Lower leg skin (tissue), 4 donors: ENCODE results near the gene PIKFYVE. TPM values are rescaled to one million over a fixed set of nuclear protein-coding genes. Genes with fewer than 3 reads are reported as not detected.
"Not testable (repeated sequence)": the region's sequence is repeated elsewhere in the genome, so short reads cannot be mapped to it uniquely, and the experiment has no call there.

ENCODE experiments used
- DNase-seq, 2 donors: peaks; one replicate each; pipeline ENCODE4 v3.0.0-alpha.2; 2019; ENCODE audit warnings: low spot score in 2 of 2
- H3K4me3 ChIP-seq: fragments of 200-600 bp; sonication (generic); 2 replicates; pipeline ENCODE4 v1.5.1; 2017; ENCODE audit warnings: mild to moderate bottlenecking, low read depth; ENCODE audit not compliant: poor library complexity, severe bottlenecking
- POLR2A ChIP-seq, 2 donors: fragments of 450-650 bp; IDR thresholded peaks; one replicate each; pipeline ENCODE4 v1.6.1; 2016 to 2017; ENCODE audit warnings: antibody characterized with exemption in 2 of 2, mild to moderate bottlenecking in 1 of 2, moderate library complexity in 1 of 2
- WGBS, 2 donors: methylation state at CpG; one replicate each; pipeline ENCODE4 v1.1.5; 2018; 5-methylcytosine and 5-hydroxymethylcytosine counted together
- intact Hi-C: fragments of 100-400 bp; cut with DNase I; formaldehyde crosslinking; loops from one replicate; pipeline ENCODE4 v1.15.0; 2023; ENCODE audit warnings: low total_unique reads
- total RNA-seq, 4 donors: library from RNA; depleted of rRNA; stranded (reverse); fragments of >200 nt; gene quantifications; one replicate each; pipeline ENCODE4 v1.1.0, GENCODE V29; 2016
- TF ChIP-seq, protein P1 (sequence below), 3 donors: fragments of 450-650 bp; IDR thresholded peaks; one replicate each; pipeline ENCODE4 v1.5.1; 2016; ENCODE audit warnings: antibody characterized with exemption in 3 of 3, mild to moderate bottlenecking in 3 of 3, moderate library complexity in 2 of 3

The PIKFYVE gene
- total RNA-seq, 4 donors from 2014 or later = 17.3 to 27.8 (median 18.5) TPM

DNA sequence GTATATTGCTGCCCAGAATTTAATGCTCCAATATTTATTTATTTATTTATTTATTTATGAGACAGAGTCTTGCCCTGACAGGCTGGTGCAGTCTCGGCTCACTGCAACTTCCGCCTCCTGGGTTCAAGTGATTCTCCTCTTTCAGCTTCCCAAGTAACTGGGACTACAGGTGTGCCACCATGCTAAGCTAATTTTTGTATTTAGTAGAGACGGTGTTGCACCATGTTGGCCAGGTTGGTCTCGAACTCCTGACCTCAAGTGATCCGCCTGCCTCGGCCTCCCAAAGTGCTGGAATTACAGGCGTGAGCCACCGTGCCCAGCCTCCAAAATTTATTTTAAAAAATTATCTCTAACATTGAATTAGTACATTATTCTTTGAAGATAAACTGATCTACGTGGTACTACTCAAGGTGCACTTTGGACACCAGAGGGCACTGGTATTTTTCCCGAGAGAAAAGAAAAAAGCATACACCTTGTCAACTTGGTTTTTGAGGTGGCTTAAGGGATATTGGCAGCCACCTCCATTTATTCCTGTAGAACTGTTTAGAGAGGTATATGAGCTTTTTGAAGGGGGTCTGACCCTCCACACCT is 9.8 kb upstream of the PIKFYVE start:
- DNase-seq = no peak
- no peak overlapping the region for H3K4me3 ChIP-seq
- TF ChIP-seq, protein P1, sequence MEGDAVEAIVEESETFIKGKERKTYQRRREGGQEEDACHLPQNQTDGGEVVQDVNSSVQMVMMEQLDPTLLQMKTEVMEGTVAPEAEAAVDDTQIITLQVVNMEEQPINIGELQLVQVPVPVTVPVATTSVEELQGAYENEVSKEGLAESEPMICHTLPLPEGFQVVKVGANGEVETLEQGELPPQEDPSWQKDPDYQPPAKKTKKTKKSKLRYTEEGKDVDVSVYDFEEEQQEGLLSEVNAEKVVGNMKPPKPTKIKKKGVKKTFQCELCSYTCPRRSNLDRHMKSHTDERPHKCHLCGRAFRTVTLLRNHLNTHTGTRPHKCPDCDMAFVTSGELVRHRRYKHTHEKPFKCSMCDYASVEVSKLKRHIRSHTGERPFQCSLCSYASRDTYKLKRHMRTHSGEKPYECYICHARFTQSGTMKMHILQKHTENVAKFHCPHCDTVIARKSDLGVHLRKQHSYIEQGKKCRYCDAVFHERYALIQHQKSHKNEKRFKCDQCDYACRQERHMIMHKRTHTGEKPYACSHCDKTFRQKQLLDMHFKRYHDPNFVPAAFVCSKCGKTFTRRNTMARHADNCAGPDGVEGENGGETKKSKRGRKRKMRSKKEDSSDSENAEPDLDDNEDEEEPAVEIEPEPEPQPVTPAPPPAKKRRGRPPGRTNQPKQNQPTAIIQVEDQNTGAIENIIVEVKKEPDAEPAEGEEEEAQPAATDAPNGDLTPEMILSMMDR (IDR thresholded peaks at IDR 0.05) = no peak
- no peak for TF ChIP-seq POLR2A (IDR thresholded peaks at IDR 0.05)
- intact Hi-C loops = no loop called here
- WGBS, 2 donors = 65 to 68% methylated on average over 10 of the region's 10 CpGs

DNA sequence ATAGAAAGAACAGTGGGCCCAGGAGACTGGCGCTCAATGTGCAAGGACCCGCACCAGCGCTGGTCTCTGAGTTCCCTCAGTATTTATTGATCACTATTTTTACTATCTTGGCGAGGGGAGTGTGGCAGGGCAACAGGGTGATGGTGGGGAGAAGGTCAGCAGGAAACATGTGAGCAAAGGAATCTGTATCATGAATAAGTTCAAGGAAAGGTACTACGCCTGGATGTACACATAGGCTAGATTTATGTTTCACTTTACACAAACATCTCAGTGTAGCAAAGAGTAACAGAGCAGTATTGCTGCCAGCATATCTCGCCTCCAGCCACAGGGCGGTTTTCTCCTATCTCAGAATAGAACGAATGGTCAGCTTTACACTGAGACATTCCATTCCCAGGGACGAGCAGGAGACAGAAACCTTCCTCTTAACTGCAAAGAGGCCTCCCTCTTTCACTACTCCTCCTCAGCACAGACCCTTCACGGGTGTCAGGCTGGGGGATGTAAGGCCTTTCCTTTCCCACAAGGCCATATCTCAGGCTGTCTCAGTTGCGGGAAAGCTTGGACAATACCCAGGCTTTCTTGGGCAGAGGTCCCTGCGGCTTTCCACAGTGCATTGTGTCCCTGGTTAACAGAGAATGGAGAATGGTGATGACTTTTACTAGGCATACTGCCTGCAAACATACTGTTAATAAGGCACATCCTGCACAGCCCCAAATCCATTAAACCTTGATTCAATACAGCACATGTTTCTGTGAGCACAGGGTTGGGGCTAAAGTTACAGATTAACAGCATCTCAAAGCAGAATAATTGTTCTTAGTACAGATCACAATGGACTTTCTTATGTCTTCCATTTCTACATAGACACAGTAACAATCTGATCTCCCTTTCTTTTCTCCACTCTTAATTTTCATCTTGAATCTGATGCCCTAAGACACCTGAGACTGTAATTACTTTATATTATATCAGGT is 8.9 kb upstream of the PIKFYVE start:
- DNase-seq, intact Hi-C loops, H3K4me3 ChIP-seq: not testable (repeated sequence)
- WGBS, 2 donors = 77 to 87% methylated on average over 12 of the region's 12 CpGs

DNA sequence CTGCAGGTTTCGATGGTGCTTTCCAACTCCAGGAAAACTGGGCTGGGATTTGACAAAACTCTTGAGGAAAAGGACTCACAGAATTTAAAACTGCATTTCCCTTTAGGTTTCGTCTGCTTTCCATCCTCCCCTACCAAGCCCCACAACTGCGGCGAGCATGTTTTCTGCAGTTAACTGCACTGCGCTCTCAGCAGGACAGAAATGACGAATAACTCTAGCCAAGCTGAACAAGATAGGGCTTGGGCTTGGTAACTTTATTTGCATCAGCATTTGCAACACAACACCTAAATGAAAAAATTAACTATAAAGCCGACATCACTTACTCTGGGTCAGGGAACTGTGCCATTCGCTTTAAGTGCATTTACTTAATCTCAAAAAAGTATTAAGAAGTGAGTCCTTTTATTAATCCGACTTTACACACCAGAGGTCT is 669 bp upstream of the PIKFYVE start:
- peak overlapping the region; percentile 98 for H3K4me3 ChIP-seq
- intact Hi-C loops = no loop called here
- WGBS, 2 donors = 4% methylated on average over 9 of the region's 9 CpGs
- no peak for DNase-seq
- no peak for TF ChIP-seq POLR2A (IDR thresholded peaks at IDR 0.05)
- TF ChIP-seq, protein P1 (IDR thresholded peaks at IDR 0.05) = no peak

DNA sequence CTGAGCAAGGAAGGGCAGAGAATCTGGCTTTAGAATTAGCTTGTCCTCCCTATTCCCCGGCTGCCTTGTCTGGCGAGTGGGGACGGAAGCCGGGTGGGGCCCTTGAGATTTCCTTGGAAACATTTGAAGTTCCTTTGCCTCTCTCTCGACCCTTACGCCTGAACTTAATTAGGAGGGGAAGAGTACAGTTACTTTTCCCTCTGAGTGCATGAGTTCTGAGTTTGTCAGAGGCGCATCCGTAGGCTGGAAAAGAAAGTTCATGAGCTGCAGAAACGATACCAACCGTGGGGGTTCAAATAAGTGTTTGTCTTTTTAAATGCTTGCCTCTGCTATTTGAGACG is 468 bp downstream of the PIKFYVE start:
- intact Hi-C loops = no loop called here
- H3K4me3 ChIP-seq = peak overlapping the region; percentile 98
- WGBS, 2 donors = 0 to 1% methylated on average over 11 of the region's 11 CpGs
- DNase-seq = no peak
- TF ChIP-seq, protein P1 (IDR thresholded peaks at IDR 0.05) = no peak
- no peak for TF ChIP-seq POLR2A (IDR thresholded peaks at IDR 0.05)

DNA sequence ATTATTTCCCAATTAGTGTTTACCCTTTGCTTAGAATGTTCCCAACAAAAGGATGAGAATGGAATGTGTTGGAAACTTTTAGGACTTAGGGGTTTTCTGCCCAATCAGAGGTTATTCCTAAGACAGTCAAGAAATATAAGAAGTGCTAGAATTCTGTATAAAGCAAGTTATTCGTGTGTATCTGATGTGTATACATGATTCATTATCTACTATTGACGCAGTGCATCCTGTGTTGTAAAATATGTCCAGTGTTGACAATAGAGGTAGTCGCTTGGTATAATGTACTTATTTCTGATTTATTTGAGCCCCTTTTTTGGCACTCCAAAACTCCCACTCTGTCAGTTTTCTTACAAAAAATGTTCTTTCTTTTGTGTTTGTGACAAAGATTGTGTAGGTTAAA is 881 bp downstream of the PIKFYVE start:
- H3K4me3 ChIP-seq = peak overlapping the region; percentile 98
- 6 to 8% methylated on average over 3 of the region's 3 CpGs for WGBS, 2 donors
- no peak for TF ChIP-seq POLR2A (IDR thresholded peaks at IDR 0.05)
- TF ChIP-seq, protein P1 (IDR thresholded peaks at IDR 0.05) = no peak
- no peak for DNase-seq
- intact Hi-C loops = no loop called here

DNA sequence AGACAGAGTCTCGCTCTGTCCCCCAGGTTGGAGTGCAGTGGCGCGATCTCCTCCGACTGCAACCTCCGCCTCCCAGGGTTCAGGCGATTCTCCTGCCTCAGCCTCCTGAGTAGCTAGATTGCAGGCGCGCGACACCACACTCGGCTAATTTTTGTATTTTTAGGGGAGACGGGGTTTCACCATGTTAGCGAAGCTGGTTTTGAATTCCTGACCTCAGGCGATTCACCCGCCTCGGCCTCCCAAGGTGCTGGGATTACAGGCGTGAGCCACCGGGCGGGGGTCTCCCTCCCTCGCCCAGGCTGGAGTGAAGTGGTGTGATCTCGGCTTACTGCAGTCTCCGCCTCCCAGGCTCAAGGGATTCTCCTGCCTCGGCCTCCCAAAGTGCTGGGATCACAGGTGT is 1.5 kb downstream of the PIKFYVE start:
- H3K4me3 ChIP-seq = not testable (repeated sequence)

More for the DNA sequence above, 1.5 kb downstream of the PIKFYVE start:
- DNase-seq, intact Hi-C loops: not testable (repeated sequence)
- WGBS, 2 donors = 73 to 83% methylated on average over 17 to 21 of the region's 22 CpGs
